ENCODE measurements around the gene FAM47E. TPM values are rescaled to one million over a fixed set of nuclear protein-coding genes. Genes with fewer than 3 reads are reported as not detected.

FAM47E gene
- total RNA-seq, 1 donor from 2014 or later: 6.4 TPM

- Histone ChIP-seq H3K9me3 (peaks cover 17% of the 10 kb centered on the region), H3K36me3 (peaks cover 7% of the 10 kb centered on the region), H3K27ac (no peak overlapping the region), H3K4me1 (peaks cover 11% of the 10 kb centered on the region), H3K27me3 (ENCODE audit: low read depth) (no peaks in the 10 kb centered on the region), H3K4me3 (no peak overlapping the region)
- TF ChIP-seq CTCF (IDR thresholded peaks at IDR 0.05): no peak
- DNase-seq (no peak), ATAC-seq (no peak)
- intact Hi-C loops (cut with DNase I): no loop called here
These were observed 60.9 kb downstream of the FAM47E start for GRCh38 chr4:76312457-76312856.

GRCh38 chr4:76313547-76313946 is 62.0 kb downstream of the FAM47E start:
- Histone ChIP-seq H3K4me3 (no peak overlapping the region), H3K36me3 (peaks cover 7% of the 10 kb centered on the region), H3K4me1 (peaks cover 7% of the 10 kb centered on the region), H3K27ac (no peak overlapping the region), H3K9me3 (peaks cover 17% of the 10 kb centered on the region), H3K27me3 (ENCODE audit: low read depth) (no peaks in the 10 kb centered on the region)
- intact Hi-C loops (cut with DNase I): no loop called here
- ATAC-seq (no peak), DNase-seq (no peak)
- no peak for TF ChIP-seq CTCF (IDR thresholded peaks at IDR 0.05)

- intact Hi-C loops (cut with DNase I): no loop called here
- peaks cover 17% of the 10 kb centered on the region for H3K9me3 ChIP-seq
- H3K36me3 ChIP-seq: no peaks in the 10 kb centered on the region
- DNase-seq (no peak), ATAC-seq (no peak)
- H3K4me1 ChIP-seq: peaks cover 7% of the 10 kb centered on the region
- no peaks in the 10 kb centered on the region for H3K27me3 ChIP-seq (ENCODE audit: low read depth)
- H3K27ac ChIP-seq: no peak overlapping the region
- TF ChIP-seq CTCF (IDR thresholded peaks at IDR 0.05): no peak
- no peak overlapping the region for H3K4me3 ChIP-seq
These were observed 63.9 kb downstream of the FAM47E start for GRCh38 chr4:76315267-76315918.

GRCh38 chr4:76316131-76316530 is 64.6 kb downstream of the FAM47E start:
- DNase-seq (no peak), ATAC-seq (no peak)
- no peaks in the 10 kb centered on the region for H3K36me3 ChIP-seq
- H3K9me3 ChIP-seq: peaks cover 17% of the 10 kb centered on the region
- H3K4me3 ChIP-seq: no peak overlapping the region
- H3K4me1 ChIP-seq: peaks cover 7% of the 10 kb centered on the region
- intact Hi-C loops (cut with DNase I): no loop called here
- no peak overlapping the region for H3K27ac ChIP-seq
- H3K27me3 ChIP-seq (ENCODE audit: low read depth): no peaks in the 10 kb centered on the region
- no peak for TF ChIP-seq CTCF (IDR thresholded peaks at IDR 0.05)

DNA sequence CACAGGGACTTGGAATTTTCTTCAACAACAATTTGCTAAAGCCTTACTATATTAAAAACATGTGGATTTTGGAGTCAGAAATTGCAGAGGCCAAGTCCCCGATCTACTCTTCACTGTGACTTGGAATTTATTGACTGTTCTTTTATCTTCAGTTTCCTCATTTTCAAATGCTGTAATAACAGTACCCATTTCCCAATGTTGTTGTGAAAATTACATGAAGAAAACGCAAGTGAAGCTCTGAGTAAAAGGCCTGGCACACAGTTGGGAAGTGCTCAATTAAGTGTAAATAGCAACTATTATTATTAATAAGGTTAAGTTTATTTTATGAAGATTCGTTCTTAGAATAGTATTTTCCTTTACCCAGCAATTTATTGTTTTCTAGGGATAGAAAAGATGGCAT is 70.7 kb downstream of the FAM47E start:
- no peak for ATAC-seq
- DNase-seq: no peak
- intact Hi-C loops (cut with DNase I): no loop called here

More for the DNA sequence above, 70.7 kb downstream of the FAM47E start:
- Histone ChIP-seq H3K9me3 (peaks cover 23% of the 10 kb centered on the region), H3K4me1 (no peaks in the 10 kb centered on the region), H3K27me3 (ENCODE audit: low read depth) (no peaks in the 10 kb centered on the region), H3K27ac (no peak overlapping the region), H3K36me3 (no peaks in the 10 kb centered on the region), H3K4me3 (no peak overlapping the region)
- no peak for TF ChIP-seq CTCF (IDR thresholded peaks at IDR 0.05)
